ENCODE data around the gene RHOH. TPM values are rescaled to one million over a fixed set of nuclear protein-coding genes. Genes with fewer than 3 reads are reported as not detected.

Gene RHOH
- total RNA-seq, 1 donor, result not detected

DNA sequence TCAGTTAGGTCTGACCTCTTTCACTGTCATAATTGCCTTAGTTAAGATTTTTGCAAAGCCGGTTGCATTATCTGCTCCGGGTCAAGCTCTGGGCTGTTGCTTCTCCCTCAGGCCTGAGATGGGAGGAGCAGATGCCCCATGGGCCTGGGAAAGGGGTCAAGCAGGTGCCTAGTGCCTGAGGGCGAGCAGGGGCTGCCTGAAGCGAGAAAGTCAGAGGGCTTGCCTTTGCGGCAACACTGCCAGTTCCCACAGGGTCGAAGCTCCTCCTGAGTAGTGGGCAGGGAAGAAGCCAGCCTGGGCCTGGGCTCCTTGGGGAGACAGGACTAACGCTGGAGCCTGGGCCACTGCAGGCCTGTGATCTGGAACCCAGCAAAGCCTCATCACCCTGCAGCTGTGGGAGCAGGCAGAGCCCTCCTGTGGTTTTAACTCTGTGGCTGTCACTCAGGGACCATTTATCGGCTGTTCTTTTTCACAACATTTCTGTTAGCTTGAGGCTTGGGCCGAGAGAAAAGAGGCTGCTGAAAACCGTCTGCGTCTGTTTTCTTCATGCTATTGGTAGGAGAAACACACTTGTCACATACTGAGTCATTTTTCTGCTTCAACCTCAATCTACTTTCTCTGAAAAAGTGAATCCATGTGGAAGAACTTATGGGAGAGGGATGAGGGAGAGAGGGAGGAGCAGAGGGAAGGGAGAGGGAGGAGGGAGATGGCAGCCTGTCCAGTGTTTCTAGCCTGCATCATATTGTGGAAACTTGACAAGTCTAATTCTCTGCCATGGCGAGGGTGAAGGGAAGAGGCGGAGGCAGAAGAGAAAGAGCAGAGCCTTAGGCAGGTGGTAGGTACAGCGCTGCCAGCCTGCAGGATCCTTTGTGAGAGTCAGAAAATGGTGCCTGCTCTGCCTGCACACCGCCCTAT is 68.4 kb downstream of the RHOH start:
- peak; percentile 15 for DNase-seq (ENCODE audit: low read depth)
- no peak overlapping the region for H3K4me3 ChIP-seq (ENCODE audit: low read depth, low read length)
- TF ChIP-seq CTCF (IDR thresholded peaks at IDR 0.05; ENCODE audit: insufficient read depth, low read length), result no peak

DNA sequence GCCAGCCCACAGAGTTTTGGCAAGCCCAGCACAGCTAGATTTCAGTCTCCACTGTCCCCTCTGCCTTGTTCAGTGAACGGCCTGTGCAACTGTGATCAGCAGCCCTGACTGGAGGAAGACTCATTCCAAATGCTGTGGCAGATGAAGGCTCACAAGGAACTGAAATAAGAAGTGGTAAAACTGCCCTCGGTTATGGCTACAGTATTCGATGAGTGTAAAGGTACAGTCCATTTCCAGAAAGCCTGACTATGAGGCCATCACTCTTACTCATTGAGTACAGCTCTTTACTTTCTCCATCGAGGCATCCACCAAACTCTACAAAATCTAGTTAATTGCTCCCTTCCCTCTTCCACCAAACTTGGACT is 69.1 kb downstream of the RHOH start:
- no peak for TF ChIP-seq CTCF (IDR thresholded peaks at IDR 0.05; ENCODE audit: insufficient read depth, low read length)
- DNase-seq (ENCODE audit: low read depth), result no peak

DNA sequence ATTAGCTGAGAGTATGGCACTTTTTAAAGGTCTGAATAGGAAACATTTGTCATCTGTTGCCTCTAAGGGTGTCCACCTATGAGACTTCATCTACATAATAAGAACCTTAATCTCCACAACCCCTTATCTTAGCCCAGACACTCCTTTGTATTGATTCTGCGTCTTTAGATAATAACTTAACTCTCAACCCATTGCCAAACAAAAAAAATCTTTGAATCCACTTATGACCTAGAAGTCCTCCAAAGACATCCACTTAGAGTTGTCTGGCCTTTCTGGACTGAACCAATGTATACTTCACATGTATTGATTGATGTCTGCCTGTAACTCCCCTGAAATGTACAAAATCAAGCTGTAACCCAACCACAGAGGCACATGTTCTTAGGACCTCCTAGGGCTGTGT is 72.3 kb downstream of the RHOH start:
- no peak for DNase-seq (ENCODE audit: low read depth)
- no peak overlapping the region for H3K4me3 ChIP-seq (ENCODE audit: low read depth, low read length)
- no peak for TF ChIP-seq CTCF (IDR thresholded peaks at IDR 0.05; ENCODE audit: insufficient read depth, low read length)

More for the DNA sequence above, 69.1 kb downstream of the RHOH start:
- no peak overlapping the region for H3K4me3 ChIP-seq (ENCODE audit: low read depth, low read length)

- no peak overlapping the region for H3K4me3 ChIP-seq (ENCODE audit: low read depth, low read length)
- no peak for TF ChIP-seq CTCF (IDR thresholded peaks at IDR 0.05; ENCODE audit: insufficient read depth, low read length)
- no peak for DNase-seq (ENCODE audit: low read depth)
These were observed 73.8 kb downstream of the RHOH start for GRCh38 chr4:40270609-40271008.

- no peak overlapping the region for H3K4me3 ChIP-seq (ENCODE audit: low read depth, low read length)
- TF ChIP-seq CTCF (IDR thresholded peaks at IDR 0.05; ENCODE audit: insufficient read depth, low read length), result no peak
- DNase-seq (ENCODE audit: low read depth), result no peak
These were observed 78.4 kb downstream of the RHOH start for GRCh38 chr4:40275065-40275730.

DNA sequence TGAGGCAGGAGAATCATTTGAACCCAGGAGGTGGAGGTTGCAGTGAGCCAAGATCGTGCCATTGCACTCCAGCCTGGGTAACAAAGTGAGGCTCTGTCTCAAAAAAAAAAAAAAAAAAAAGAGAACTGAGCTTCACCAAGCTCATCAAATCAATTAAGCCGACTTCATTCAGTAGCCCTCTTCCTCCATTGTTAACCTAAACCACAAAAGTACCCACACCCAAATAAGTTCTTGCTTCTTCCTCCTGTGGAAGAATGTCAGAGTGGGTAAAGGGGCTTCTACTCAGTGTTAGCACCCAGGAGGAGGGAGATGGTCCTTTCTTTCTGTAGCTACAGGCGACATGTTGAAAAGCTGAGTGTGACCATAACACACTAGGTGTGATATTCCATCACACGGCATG is 79.7 kb downstream of the RHOH start:
- H3K4me3 ChIP-seq (ENCODE audit: low read depth, low read length), result no peak overlapping the region
- DNase-seq (ENCODE audit: low read depth), result no peak
- TF ChIP-seq CTCF (IDR thresholded peaks at IDR 0.05; ENCODE audit: insufficient read depth, low read length), result no peak

Data from fibroblast of the aortic adventitia (primary cell).